Activated T-helper 1 cell treated with anti-CD3 and anti-CD28 coated beads, Interleukin-12 subunit alpha, Interleukin-12 subunit beta, Interleukin-2, Interleukin-4 antibody, amounts not matched to agents 30 ng/mL and 10 ng/mL and 1 ng/mL, durations not matched to agents 14 hours and 24 hours and 36 hours (primary cell): ENCODE data around the gene MAST2. TPM values are rescaled to one million over a fixed set of nuclear protein-coding genes. Genes with fewer than 3 reads are reported as not detected.

Experiments used
- DNase-seq: peaks from one replicate; pipeline ENCODE4 v3.0.0; 2021; ENCODE audit warnings: low spot score
- H3K27ac Mint-ChIP-seq: one replicate; pipeline ENCODE4 v1.8.0; 2021; ENCODE audit warnings: mild to moderate bottlenecking, mixed read lengths
- H3K27me3 Mint-ChIP-seq: one replicate; pipeline ENCODE4 v1.8.0; 2022; ENCODE audit warnings: mild to moderate bottlenecking, moderate library complexity, mixed read lengths; ENCODE audit not compliant: insufficient read depth
- H3K36me3 Mint-ChIP-seq: one replicate; pipeline ENCODE4 v1.8.0; 2021; ENCODE audit warnings: low read depth, mixed read lengths
- H3K4me1 Mint-ChIP-seq: one replicate; pipeline ENCODE4 v1.8.0; 2021; ENCODE audit warnings: low read depth, mixed read lengths
- H3K4me3 Mint-ChIP-seq: one replicate; pipeline ENCODE4 v1.8.0; 2021; ENCODE audit warnings: mild to moderate bottlenecking, moderate library complexity, mixed read lengths
- H3K9me3 Mint-ChIP-seq: one replicate; pipeline ENCODE4 v1.8.0; 2021; ENCODE audit warnings: mixed read lengths
- intact Hi-C: fragments of 100-400 bp; cut with micrococcal nuclease; formaldehyde crosslinking; loops from one replicate; pipeline ENCODE4 v1.15.1; 2024
- total RNA-seq: library from RNA; stranded (reverse); gene quantifications from 2 replicates; pipeline ENCODE4 v1.2.3, GENCODE V29; 2022

Gene MAST2
- total RNA-seq, 1 donor from 2014 or later: 32.0 TPM

- Mint-ChIP-seq H3K36me3 (no peaks in the 10 kb centered on the region), H3K27me3 (no peaks in the 10 kb centered on the region), H3K9me3 (no peaks in the 10 kb centered on the region), H3K27ac (no peak overlapping the region), H3K4me1 (no peaks in the 10 kb centered on the region), H3K4me3 (no peak overlapping the region)
- intact Hi-C loops: no loop called here
- no peak for DNase-seq
These were observed 169.2 kb downstream of the MAST2 start for GRCh38 chr1:45972621-45973020.

GRCh38 chr1:45973121-45973520 is 169.7 kb downstream of the MAST2 start:
- no peaks in the 10 kb centered on the region for H3K27me3 Mint-ChIP-seq
- H3K27ac Mint-ChIP-seq: no peak overlapping the region
- no peak overlapping the region for H3K4me3 Mint-ChIP-seq
- H3K4me1 Mint-ChIP-seq: no peaks in the 10 kb centered on the region
- DNase-seq: no peak
- intact Hi-C loops: no loop called here
- no peaks in the 10 kb centered on the region for H3K36me3 Mint-ChIP-seq
- H3K9me3 Mint-ChIP-seq: no peaks in the 10 kb centered on the region

GRCh38 chr1:45974541-45975269 is 171.3 kb downstream of the MAST2 start:
- no peaks in the 10 kb centered on the region for H3K4me1 Mint-ChIP-seq
- H3K4me3 Mint-ChIP-seq: no peak overlapping the region
- no peaks in the 10 kb centered on the region for H3K9me3 Mint-ChIP-seq
- no peak for DNase-seq
- H3K36me3 Mint-ChIP-seq: no peaks in the 10 kb centered on the region
- no peaks in the 10 kb centered on the region for H3K27me3 Mint-ChIP-seq
- H3K27ac Mint-ChIP-seq: no peak overlapping the region
- intact Hi-C loops: no loop called here

GRCh38 chr1:45976623-45977022 is 173.2 kb downstream of the MAST2 start:
- no peaks in the 10 kb centered on the region for H3K4me1 Mint-ChIP-seq
- no peaks in the 10 kb centered on the region for H3K36me3 Mint-ChIP-seq
- intact Hi-C loops: no loop called here
- H3K27me3 Mint-ChIP-seq: no peaks in the 10 kb centered on the region
- no peak for DNase-seq
- H3K27ac Mint-ChIP-seq: no peak overlapping the region
- no peaks in the 10 kb centered on the region for H3K9me3 Mint-ChIP-seq
- H3K4me3 Mint-ChIP-seq: no peak overlapping the region

GRCh38 chr1:45979074-45979777 is 175.8 kb downstream of the MAST2 start:
- no peaks in the 10 kb centered on the region for H3K9me3 Mint-ChIP-seq
- H3K4me3 Mint-ChIP-seq: no peak overlapping the region
- H3K27ac Mint-ChIP-seq: no peak overlapping the region
- no peaks in the 10 kb centered on the region for H3K4me1 Mint-ChIP-seq
- DNase-seq: no peak
- no peaks in the 10 kb centered on the region for H3K27me3 Mint-ChIP-seq
- no peaks in the 10 kb centered on the region for H3K36me3 Mint-ChIP-seq
- intact Hi-C loops: no loop called here

- Mint-ChIP-seq H3K27ac (no peak overlapping the region), H3K4me1 (no peaks in the 10 kb centered on the region), H3K27me3 (no peaks in the 10 kb centered on the region), H3K9me3 (no peaks in the 10 kb centered on the region), H3K4me3 (no peak overlapping the region), H3K36me3 (no peaks in the 10 kb centered on the region)
- intact Hi-C loops: no loop called here
- no peak for DNase-seq
These were observed 176.4 kb downstream of the MAST2 start for GRCh38 chr1:45979778-45980176.

- H3K27ac Mint-ChIP-seq: no peak overlapping the region
- H3K4me1 Mint-ChIP-seq: no peaks in the 10 kb centered on the region
- H3K27me3 Mint-ChIP-seq: no peaks in the 10 kb centered on the region
- no peak for DNase-seq
- no peak overlapping the region for H3K4me3 Mint-ChIP-seq
- no peaks in the 10 kb centered on the region for H3K9me3 Mint-ChIP-seq
- no peaks in the 10 kb centered on the region for H3K36me3 Mint-ChIP-seq
- intact Hi-C loops: no loop called here
These were observed 178.9 kb downstream of the MAST2 start for GRCh38 chr1:45982359-45982758.

- Mint-ChIP-seq H3K9me3 (no peaks in the 10 kb centered on the region), H3K27me3 (no peaks in the 10 kb centered on the region), H3K4me3 (no peak overlapping the region), H3K36me3 (peaks cover 3% of the 10 kb centered on the region), H3K4me1 (peaks cover 5% of the 10 kb centered on the region), H3K27ac (no peak overlapping the region)
- intact Hi-C loops: no loop called here
- no peak for DNase-seq
These were observed 180.6 kb downstream of the MAST2 start for GRCh38 chr1:45983967-45984366.

- intact Hi-C loops: no loop called here
- Mint-ChIP-seq H3K36me3 (peaks cover 3% of the 10 kb centered on the region), H3K27ac (no peak overlapping the region), H3K4me1 (peaks cover 5% of the 10 kb centered on the region), H3K4me3 (no peak overlapping the region), H3K27me3 (no peaks in the 10 kb centered on the region), H3K9me3 (peaks cover 5% of the 10 kb centered on the region)
- DNase-seq: no peak
These were observed 183.8 kb downstream of the MAST2 start for GRCh38 chr1:45987204-45987603.

GRCh38 chr1:45989249-45989648 is 185.8 kb downstream of the MAST2 start:
- Mint-ChIP-seq H3K36me3 (peaks cover 3% of the 10 kb centered on the region), H3K27ac (no peak overlapping the region), H3K9me3 (peaks cover 5% of the 10 kb centered on the region), H3K4me3 (no peak overlapping the region), H3K27me3 (no peaks in the 10 kb centered on the region), H3K4me1 (peaks cover 5% of the 10 kb centered on the region)
- intact Hi-C loops: no loop called here
- no peak for DNase-seq

- H3K4me3 Mint-ChIP-seq: no peak overlapping the region
- no peaks in the 10 kb centered on the region for H3K27me3 Mint-ChIP-seq
- H3K4me1 Mint-ChIP-seq: no peaks in the 10 kb centered on the region
- no peak overlapping the region for H3K27ac Mint-ChIP-seq
- H3K9me3 Mint-ChIP-seq: peaks cover 5% of the 10 kb centered on the region
- DNase-seq: no peak
- peaks cover 1% of the 10 kb centered on the region for H3K36me3 Mint-ChIP-seq
- intact Hi-C loops: no loop called here
These were observed 191.0 kb downstream of the MAST2 start for GRCh38 chr1:45994423-45994822.

- H3K27ac Mint-ChIP-seq: no peak overlapping the region
- H3K4me1 Mint-ChIP-seq: no peaks in the 10 kb centered on the region
- H3K4me3 Mint-ChIP-seq: no peak overlapping the region
- no peak for DNase-seq
- intact Hi-C loops: no loop called here
- peaks cover 4% of the 10 kb centered on the region for H3K36me3 Mint-ChIP-seq
- no peaks in the 10 kb centered on the region for H3K27me3 Mint-ChIP-seq
- peaks cover 5% of the 10 kb centered on the region for H3K9me3 Mint-ChIP-seq
These were observed 191.9 kb downstream of the MAST2 start for GRCh38 chr1:45995298-45995697.

GRCh38 chr1:45998020-45998617 is 194.7 kb downstream of the MAST2 start:
- Mint-ChIP-seq H3K4me1 (no peaks in the 10 kb centered on the region), H3K9me3 (no peaks in the 10 kb centered on the region), H3K4me3 (no peak overlapping the region), H3K27ac (no peak overlapping the region), H3K36me3 (peaks cover 7% of the 10 kb centered on the region), H3K27me3 (no peaks in the 10 kb centered on the region)
- DNase-seq: no peak
- intact Hi-C loops: no loop called here
